ENCODE data around the gene PRELID1.

PRELID1 gene

GRCh38 chr5:177353093-177353492 is 49.5 kb downstream of the PRELID1 start:
- H3K9me2 ChIP-seq (replicated peaks; ENCODE audit: insufficient read depth, low read length) = no peaks in the 10 kb centered on the region
- H3K36me3 ChIP-seq (ENCODE audit: low read length) = no peaks in the 10 kb centered on the region; the same call in 1 of the 2 replicates
- H3K4me2 ChIP-seq (ENCODE audit: low read depth, low read length, poor library complexity, severe bottlenecking) = no peak overlapping the region
- TF ChIP-seq EZH2phosphoT487 (conservative IDR thresholded peaks at IDR 0.05; ENCODE audit: low read length) (no peak), CTCF (IDR thresholded peaks at IDR 0.05; ENCODE audit: insufficient read depth, low read length, poor library complexity, severe bottlenecking) (no peak)
- no peak overlapping the region for H2AFZ ChIP-seq (ENCODE audit: low read depth, low read length, severe bottlenecking)
- no peak overlapping the region for H3K9ac ChIP-seq (ENCODE audit: low read length)
- no peaks in the 10 kb centered on the region; the same call in 1 of the 2 replicates for H4K20me1 ChIP-seq (ENCODE audit: low read depth, low read length)
- H3K27ac ChIP-seq (ENCODE audit: low read depth, low read length) = no peak overlapping the region
- H3K9me3 ChIP-seq (ENCODE audit: insufficient read depth, low read length) = no peaks in the 10 kb centered on the region
- peaks cover 32% of the 10 kb centered on the region for H3K79me2 ChIP-seq (ENCODE audit: insufficient read depth, low read length)
- no peak overlapping the region for H3K4me3 ChIP-seq (ENCODE audit: insufficient read depth, low read length, poor library complexity, severe bottlenecking)
- no peaks in the 10 kb centered on the region for H3K27me3 ChIP-seq (ENCODE audit: low read length)
- peaks cover 7% of the 10 kb centered on the region for H3F3A ChIP-seq (ENCODE audit: insufficient read depth)

GRCh38 chr5:177354256-177354655 is 50.7 kb downstream of the PRELID1 start:
- H3K4me3 ChIP-seq (ENCODE audit: insufficient read depth, low read length, poor library complexity, severe bottlenecking) = no peak overlapping the region
- no peak overlapping the region for H3K4me2 ChIP-seq (ENCODE audit: low read depth, low read length, poor library complexity, severe bottlenecking)
- H3K27ac ChIP-seq (ENCODE audit: low read depth, low read length) = no peak overlapping the region
- no peaks in the 10 kb centered on the region for H3K36me3 ChIP-seq (ENCODE audit: low read length)
- TF ChIP-seq EZH2phosphoT487 (conservative IDR thresholded peaks at IDR 0.05; ENCODE audit: low read length) (no peak), CTCF (IDR thresholded peaks at IDR 0.05; ENCODE audit: insufficient read depth, low read length, poor library complexity, severe bottlenecking) (no peak)
- H3K27me3 ChIP-seq (ENCODE audit: low read length) = no peaks in the 10 kb centered on the region
- peaks cover 7% of the 10 kb centered on the region for H3F3A ChIP-seq (ENCODE audit: insufficient read depth)
- no peaks in the 10 kb centered on the region; the same call in 1 of the 2 replicates for H4K20me1 ChIP-seq (ENCODE audit: low read depth, low read length)
- no peak overlapping the region for H3K9ac ChIP-seq (ENCODE audit: low read length)
- peaks cover 21% of the 10 kb centered on the region for H3K79me2 ChIP-seq (ENCODE audit: insufficient read depth, low read length)
- no peaks in the 10 kb centered on the region for H3K9me2 ChIP-seq (replicated peaks; ENCODE audit: insufficient read depth, low read length)
- no peak overlapping the region for H2AFZ ChIP-seq (ENCODE audit: low read depth, low read length, severe bottlenecking)
- H3K9me3 ChIP-seq (ENCODE audit: insufficient read depth, low read length) = no peaks in the 10 kb centered on the region

- Histone ChIP-seq H3K9me3 (ENCODE audit: insufficient read depth, low read length) (no peaks in the 10 kb centered on the region), H3K27me3 (ENCODE audit: low read length) (no peaks in the 10 kb centered on the region), H3K79me2 (ENCODE audit: insufficient read depth, low read length) (peaks cover 16% of the 10 kb centered on the region), H2AFZ (ENCODE audit: low read depth, low read length, severe bottlenecking) (no peak overlapping the region), H3K27ac (ENCODE audit: low read depth, low read length) (no peak overlapping the region), H3K36me3 (ENCODE audit: low read length) (no peaks in the 10 kb centered on the region), H3K4me2 (ENCODE audit: low read depth, low read length, poor library complexity, severe bottlenecking) (no peak overlapping the region), H4K20me1 (ENCODE audit: low read depth, low read length) (no peaks in the 10 kb centered on the region; the same call in 1 of the 2 replicates), H3K9ac (ENCODE audit: low read length) (no peak overlapping the region), H3F3A (ENCODE audit: insufficient read depth) (peaks cover 7% of the 10 kb centered on the region), H3K4me3 (ENCODE audit: insufficient read depth, low read length, poor library complexity, severe bottlenecking) (no peak overlapping the region), H3K9me2 (replicated peaks; ENCODE audit: insufficient read depth, low read length) (no peaks in the 10 kb centered on the region)
- TF ChIP-seq EZH2phosphoT487 (conservative IDR thresholded peaks at IDR 0.05; ENCODE audit: low read length) (no peak), CTCF (IDR thresholded peaks at IDR 0.05; ENCODE audit: insufficient read depth, low read length, poor library complexity, severe bottlenecking) (no peak)
Measured at GRCh38 chr5:177354711-177355110, 51.1 kb downstream of the PRELID1 start.
